ENCODE measurements around the gene ZNF280C.

DNA sequence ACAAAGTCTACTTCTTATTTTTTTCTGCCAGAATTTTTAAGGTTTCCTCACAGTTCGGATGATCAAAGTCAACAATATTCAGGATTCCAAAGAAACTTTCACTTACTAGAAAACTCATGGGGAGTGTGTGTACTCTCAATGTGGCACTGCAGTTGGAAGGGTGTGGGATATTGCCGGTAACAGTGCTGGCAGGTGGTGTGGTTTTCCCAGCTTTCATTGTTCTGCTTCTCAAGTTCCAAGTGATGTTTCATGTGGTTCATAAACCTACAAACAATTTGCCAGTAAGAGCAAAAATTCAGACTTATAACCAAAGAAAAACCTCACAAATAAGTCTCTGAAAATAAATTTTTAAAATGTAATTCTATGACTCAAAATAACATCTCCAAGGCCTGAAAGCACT is 39.8 kb downstream of the ZNF280C start:
- TF ChIP-seq, protein P1, sequence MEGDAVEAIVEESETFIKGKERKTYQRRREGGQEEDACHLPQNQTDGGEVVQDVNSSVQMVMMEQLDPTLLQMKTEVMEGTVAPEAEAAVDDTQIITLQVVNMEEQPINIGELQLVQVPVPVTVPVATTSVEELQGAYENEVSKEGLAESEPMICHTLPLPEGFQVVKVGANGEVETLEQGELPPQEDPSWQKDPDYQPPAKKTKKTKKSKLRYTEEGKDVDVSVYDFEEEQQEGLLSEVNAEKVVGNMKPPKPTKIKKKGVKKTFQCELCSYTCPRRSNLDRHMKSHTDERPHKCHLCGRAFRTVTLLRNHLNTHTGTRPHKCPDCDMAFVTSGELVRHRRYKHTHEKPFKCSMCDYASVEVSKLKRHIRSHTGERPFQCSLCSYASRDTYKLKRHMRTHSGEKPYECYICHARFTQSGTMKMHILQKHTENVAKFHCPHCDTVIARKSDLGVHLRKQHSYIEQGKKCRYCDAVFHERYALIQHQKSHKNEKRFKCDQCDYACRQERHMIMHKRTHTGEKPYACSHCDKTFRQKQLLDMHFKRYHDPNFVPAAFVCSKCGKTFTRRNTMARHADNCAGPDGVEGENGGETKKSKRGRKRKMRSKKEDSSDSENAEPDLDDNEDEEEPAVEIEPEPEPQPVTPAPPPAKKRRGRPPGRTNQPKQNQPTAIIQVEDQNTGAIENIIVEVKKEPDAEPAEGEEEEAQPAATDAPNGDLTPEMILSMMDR (IDR thresholded peaks at IDR 0.05; ENCODE audit: low read depth, low read length), result no peak
- TF ChIP-seq POLR2A (IDR thresholded peaks at IDR 0.05; ENCODE audit: extremely low read depth, insufficient read length), result no peak
- TF ChIP-seq, protein P2, sequence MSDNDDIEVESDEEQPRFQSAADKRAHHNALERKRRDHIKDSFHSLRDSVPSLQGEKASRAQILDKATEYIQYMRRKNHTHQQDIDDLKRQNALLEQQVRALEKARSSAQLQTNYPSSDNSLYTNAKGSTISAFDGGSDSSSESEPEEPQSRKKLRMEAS (IDR thresholded peaks at IDR 0.05; ENCODE audit: low read depth, low read length), result no peak

All from NB4 (cell line).